ENCODE results near the gene CASK.
"Not testable (repeated sequence)": the region's sequence is repeated elsewhere in the genome, so short reads cannot be mapped to it uniquely, and the experiment has no call there.

Gene CASK

DNA sequence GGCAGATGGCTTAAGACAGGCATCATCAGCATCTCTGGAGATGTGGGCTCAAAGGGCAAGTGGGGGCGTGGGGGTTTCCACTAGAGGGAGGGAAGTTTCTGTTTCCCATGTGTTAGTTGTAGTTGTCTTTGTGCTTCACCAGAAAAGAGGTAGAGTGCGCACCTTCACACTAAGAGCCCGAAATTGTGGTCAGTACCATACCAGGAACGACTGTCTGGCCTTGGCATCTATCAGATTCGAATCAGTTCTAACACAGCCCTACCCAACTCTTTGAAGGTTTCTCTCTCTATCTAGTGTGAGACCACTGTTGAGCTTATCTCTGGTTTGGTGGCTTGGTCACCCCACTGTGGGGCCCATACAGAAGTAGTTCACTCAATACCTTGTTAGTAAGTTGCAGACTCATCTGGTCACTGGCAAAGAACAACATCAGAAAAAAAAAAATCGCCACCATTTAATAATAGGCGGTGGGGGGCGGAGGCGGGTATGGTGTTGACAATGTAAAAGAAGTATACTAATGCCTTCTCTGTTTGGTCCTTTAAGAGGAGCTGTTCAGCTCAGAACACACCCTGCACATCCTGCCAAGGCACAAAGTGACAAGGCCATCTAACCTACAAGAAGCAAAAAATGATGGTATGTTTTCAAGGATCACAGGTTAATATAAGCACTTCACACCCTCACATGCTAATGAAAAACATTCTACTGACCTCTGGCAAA, 405.1 kb downstream of the CASK start:
- no peak for DNase-seq (ENCODE audit: extremely low read depth, low read depth)
- TF ChIP-seq, protein P1, sequence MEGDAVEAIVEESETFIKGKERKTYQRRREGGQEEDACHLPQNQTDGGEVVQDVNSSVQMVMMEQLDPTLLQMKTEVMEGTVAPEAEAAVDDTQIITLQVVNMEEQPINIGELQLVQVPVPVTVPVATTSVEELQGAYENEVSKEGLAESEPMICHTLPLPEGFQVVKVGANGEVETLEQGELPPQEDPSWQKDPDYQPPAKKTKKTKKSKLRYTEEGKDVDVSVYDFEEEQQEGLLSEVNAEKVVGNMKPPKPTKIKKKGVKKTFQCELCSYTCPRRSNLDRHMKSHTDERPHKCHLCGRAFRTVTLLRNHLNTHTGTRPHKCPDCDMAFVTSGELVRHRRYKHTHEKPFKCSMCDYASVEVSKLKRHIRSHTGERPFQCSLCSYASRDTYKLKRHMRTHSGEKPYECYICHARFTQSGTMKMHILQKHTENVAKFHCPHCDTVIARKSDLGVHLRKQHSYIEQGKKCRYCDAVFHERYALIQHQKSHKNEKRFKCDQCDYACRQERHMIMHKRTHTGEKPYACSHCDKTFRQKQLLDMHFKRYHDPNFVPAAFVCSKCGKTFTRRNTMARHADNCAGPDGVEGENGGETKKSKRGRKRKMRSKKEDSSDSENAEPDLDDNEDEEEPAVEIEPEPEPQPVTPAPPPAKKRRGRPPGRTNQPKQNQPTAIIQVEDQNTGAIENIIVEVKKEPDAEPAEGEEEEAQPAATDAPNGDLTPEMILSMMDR (IDR thresholded peaks at IDR 0.05; ENCODE audit: low read depth, low read length) = no peak

DNA sequence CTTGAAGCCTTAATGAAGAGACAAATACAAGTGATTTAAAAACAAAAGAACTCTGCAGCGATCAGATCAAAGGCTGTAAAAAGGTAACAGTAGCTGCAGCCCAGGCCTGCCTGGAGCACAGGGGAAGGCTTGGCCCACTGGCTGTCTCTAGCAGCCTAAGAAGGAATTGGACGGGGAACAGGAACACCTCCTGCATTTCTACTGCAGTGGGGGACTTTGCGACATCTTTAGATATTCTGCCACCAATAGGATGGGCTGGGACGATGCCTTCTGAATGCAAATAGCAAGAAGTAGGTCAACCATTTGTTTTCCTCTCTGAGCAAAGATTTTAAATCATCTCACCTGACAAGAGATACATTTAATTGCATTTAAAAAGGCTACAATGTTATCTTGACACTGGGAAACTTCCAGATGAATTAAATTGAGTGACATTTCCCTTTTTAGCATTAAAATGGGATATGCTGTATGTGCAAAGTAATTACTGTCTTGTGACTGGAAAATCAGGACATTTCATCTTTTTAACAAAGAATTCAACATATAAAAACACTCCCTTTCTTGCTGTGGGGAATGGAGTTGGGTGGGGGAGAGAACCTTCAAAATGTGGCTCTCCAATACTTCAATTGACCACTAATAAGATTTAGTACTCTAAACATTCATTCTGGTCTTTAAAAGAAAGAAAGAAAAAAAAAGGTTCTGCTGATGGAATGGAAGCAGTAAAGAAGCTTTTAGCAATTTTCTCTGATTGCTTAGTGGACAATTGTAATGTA, 406.2 kb downstream of the CASK start:
- TF ChIP-seq, protein P1 (IDR thresholded peaks at IDR 0.05; ENCODE audit: low read depth, low read length) = no peak
- no peak for DNase-seq (ENCODE audit: extremely low read depth, low read depth)

DNA sequence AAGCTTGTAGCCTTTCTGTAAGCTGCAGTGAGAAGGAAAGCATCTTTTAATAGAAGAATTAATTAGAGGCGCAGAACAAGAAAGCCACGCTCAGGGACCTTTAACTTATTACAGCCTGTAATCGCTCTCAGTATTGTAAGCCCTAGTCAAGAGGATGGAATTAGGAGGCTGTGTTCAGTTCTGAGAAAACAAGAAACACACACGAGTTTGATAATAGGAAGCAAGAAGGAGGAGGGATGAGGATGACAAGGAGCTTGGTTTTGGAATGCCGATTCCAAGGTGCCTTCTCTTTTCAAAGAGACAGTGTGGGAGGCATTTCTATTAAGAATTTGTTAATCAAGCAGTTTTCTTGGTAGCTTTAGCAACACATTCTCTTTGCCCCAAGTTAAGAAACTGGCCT, 406.9 kb downstream of the CASK start:
- TF ChIP-seq, protein P1 (IDR thresholded peaks at IDR 0.05; ENCODE audit: low read depth, low read length) = no peak
- no peak for DNase-seq (ENCODE audit: extremely low read depth, low read depth)

DNA sequence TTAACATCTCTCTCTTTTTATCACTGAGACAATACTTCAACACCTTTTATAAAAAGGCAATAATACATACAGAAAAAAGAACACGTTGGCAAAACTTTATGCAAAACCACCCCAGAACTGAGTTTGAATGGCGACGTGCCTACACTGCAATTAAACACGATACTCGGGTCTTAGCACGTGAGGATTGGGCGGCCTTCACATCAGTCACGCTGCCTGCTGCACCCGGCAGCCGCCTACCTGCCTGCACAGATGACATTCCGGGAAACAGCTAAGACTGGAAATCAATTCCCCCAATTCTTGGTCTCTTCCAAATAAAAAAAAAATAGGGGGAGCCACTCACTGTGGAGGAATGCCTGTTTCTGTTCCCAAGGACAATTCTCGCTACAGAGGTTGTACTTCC, 408.0 kb downstream of the CASK start:
- TF ChIP-seq, protein P1 (IDR thresholded peaks at IDR 0.05; ENCODE audit: low read depth, low read length) = no peak

DNA sequence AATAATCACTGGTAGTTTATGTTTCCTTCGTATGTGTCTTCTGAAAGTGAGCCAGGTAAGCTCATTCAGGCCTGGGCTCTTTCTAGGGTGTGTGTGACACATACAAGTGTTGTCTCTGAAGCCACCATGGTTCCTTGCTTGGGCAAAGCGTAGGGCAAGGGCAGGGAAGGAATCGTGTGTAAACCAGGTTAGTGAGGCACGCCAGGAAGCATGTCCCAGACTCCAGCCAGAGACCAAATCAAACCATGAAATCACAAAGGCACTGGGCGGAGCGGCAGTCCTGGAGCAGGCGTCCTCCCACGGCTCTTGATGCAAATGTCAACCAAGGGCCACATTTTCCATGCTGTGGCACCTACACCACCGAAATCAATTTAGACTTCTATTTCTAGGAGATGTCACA, 409.2 kb downstream of the CASK start:
- DNase-seq (ENCODE audit: extremely low read depth, low read depth) = no peak
- TF ChIP-seq, protein P1 (IDR thresholded peaks at IDR 0.05; ENCODE audit: low read depth, low read length) = no peak

More for the DNA sequence above, 408.0 kb downstream of the CASK start:
- no peak for DNase-seq (ENCODE audit: extremely low read depth, low read depth)

DNA sequence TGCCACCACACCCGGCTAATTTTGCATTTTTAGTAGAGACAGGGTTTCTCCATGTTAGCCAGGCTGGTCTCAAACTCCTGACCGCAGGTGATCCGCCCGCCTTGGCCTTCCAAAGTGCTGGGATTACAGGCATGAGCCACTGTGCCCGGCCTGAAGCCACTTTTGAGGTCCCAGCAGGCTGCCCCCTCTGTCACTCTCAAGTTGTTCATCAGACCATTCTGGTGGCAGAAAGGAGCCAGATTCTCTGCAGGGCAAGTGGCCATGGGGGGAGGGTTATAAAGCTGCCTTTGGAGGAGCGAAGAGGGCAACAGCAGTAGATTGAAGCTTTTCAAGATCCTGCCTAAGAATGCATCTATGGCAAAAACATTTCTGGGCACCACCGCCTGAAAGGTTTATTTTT, 410.5 kb downstream of the CASK start:
- not testable (repeated sequence) for DNase-seq (ENCODE audit: extremely low read depth, low read depth)

DNA sequence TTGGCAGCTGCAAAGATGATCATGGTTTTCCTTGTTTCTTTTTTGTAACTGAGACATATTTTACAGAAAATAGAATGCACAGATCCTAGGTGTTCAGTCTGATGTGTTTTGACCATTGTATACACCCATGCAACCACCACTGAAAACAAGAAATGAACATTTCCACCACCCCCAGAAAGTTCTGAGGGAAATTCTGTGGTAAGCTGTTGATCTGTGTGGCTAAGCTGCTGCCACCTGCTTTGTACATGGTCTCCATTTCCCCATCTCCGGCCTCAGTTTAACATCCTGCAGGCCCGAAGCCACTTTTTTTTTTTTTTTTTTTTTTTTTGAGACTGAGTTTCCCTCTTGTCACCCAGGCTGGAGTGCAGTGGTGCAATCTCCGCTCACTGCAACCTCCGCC, 411.0 kb downstream of the CASK start:
- DNase-seq (ENCODE audit: extremely low read depth, low read depth) = no peak
- TF ChIP-seq, protein P1 (IDR thresholded peaks at IDR 0.05; ENCODE audit: low read depth, low read length) = no peak

All from AG09319 (cell line).